Progenitor cell of endocrine pancreas (in vitro differentiated cells): ENCODE measurements around the gene MTO1. TPM values are rescaled to one million over a fixed set of nuclear protein-coding genes. Genes with fewer than 3 reads are reported as not detected.
"Not testable (repeated sequence)": the region's sequence is repeated elsewhere in the genome, so short reads cannot be mapped to it uniquely, and the experiment has no call there.

Source experiments
- DNase-seq: peaks from one replicate; pipeline ENCODE4 v3.0.0; 2021; ENCODE audit warnings: low spot score; ENCODE audit not compliant: unreplicated experiment
- H3K27ac Mint-ChIP-seq: 2 replicates; pipeline ENCODE4 v1.8.0; 2021; ENCODE audit warnings: mild to moderate bottlenecking, moderate library complexity, mixed read lengths
- H3K27me3 Mint-ChIP-seq: 2 replicates; pipeline ENCODE4 v1.8.0; 2021; ENCODE audit warnings: mixed read lengths
- H3K36me3 Mint-ChIP-seq: 2 replicates; pipeline ENCODE4 v1.8.0; 2022; ENCODE audit warnings: mixed read lengths; ENCODE audit not compliant: insufficient read depth
- H3K4me1 Mint-ChIP-seq: 2 replicates; pipeline ENCODE4 v1.8.0; 2021; ENCODE audit warnings: low read depth, mixed read lengths
- H3K4me3 Mint-ChIP-seq: 2 replicates; pipeline ENCODE4 v1.8.0; 2021; ENCODE audit warnings: low read depth, mild to moderate bottlenecking, moderate library complexity, mixed read lengths
- H3K9me3 Mint-ChIP-seq: 2 replicates; pipeline ENCODE4 v1.8.0; 2021; ENCODE audit warnings: low read depth, mixed read lengths
- total RNA-seq: library from RNA; stranded (reverse); gene quantifications from 2 replicates; pipeline ENCODE4 v1.2.1, GENCODE V29; 2021
- TF ChIP-seq, protein P1 (sequence below): fragments of 200-600 bp; sonication (generic); IDR thresholded peaks from one replicate; pipeline ENCODE4 v1.5.0; 2021; ENCODE audit warnings: antibody characterized with exemption, mild to moderate bottlenecking; ENCODE audit not compliant: unreplicated experiment

Gene MTO1
- total RNA-seq, 1 donor from 2014 or later: 27.5 TPM

GRCh38 chr6:73511796-73512195 lies 50.3 kb downstream of the MTO1 start:
- Mint-ChIP-seq H3K27me3 (no peaks in the 10 kb centered on the region), H3K27ac (peak overlapping the region; percentile 39), H3K9me3 (no peaks in the 10 kb centered on the region), H3K4me1 (peaks cover 10% of the 10 kb centered on the region), H3K4me3 (no peak overlapping the region), H3K36me3 (peaks cover 19% of the 10 kb centered on the region)
- TF ChIP-seq, protein P1, sequence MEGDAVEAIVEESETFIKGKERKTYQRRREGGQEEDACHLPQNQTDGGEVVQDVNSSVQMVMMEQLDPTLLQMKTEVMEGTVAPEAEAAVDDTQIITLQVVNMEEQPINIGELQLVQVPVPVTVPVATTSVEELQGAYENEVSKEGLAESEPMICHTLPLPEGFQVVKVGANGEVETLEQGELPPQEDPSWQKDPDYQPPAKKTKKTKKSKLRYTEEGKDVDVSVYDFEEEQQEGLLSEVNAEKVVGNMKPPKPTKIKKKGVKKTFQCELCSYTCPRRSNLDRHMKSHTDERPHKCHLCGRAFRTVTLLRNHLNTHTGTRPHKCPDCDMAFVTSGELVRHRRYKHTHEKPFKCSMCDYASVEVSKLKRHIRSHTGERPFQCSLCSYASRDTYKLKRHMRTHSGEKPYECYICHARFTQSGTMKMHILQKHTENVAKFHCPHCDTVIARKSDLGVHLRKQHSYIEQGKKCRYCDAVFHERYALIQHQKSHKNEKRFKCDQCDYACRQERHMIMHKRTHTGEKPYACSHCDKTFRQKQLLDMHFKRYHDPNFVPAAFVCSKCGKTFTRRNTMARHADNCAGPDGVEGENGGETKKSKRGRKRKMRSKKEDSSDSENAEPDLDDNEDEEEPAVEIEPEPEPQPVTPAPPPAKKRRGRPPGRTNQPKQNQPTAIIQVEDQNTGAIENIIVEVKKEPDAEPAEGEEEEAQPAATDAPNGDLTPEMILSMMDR: no peak
- no peak for DNase-seq

GRCh38 chr6:73513496-73513854 lies 51.9 kb downstream of the MTO1 start:
- peaks cover 22% of the 10 kb centered on the region for H3K4me1 Mint-ChIP-seq
- DNase-seq: no peak
- no peaks in the 10 kb centered on the region for H3K27me3 Mint-ChIP-seq
- peak overlapping the region; percentile 24 for H3K27ac Mint-ChIP-seq
- peaks cover 29% of the 10 kb centered on the region for H3K36me3 Mint-ChIP-seq
- TF ChIP-seq, protein P1: no peak
- no peak overlapping the region for H3K4me3 Mint-ChIP-seq
- no peaks in the 10 kb centered on the region for H3K9me3 Mint-ChIP-seq

GRCh38 chr6:73514746-73515110 lies 53.2 kb downstream of the MTO1 start:
- peak overlapping the region; percentile 80 for H3K27ac Mint-ChIP-seq
- H3K27me3 Mint-ChIP-seq: no peaks in the 10 kb centered on the region
- peaks cover 33% of the 10 kb centered on the region for H3K4me1 Mint-ChIP-seq
- DNase-seq: no peak
- TF ChIP-seq, protein P1: no peak
- no peak overlapping the region for H3K4me3 Mint-ChIP-seq
- peaks cover 40% of the 10 kb centered on the region for H3K36me3 Mint-ChIP-seq
- no peaks in the 10 kb centered on the region for H3K9me3 Mint-ChIP-seq

DNA sequence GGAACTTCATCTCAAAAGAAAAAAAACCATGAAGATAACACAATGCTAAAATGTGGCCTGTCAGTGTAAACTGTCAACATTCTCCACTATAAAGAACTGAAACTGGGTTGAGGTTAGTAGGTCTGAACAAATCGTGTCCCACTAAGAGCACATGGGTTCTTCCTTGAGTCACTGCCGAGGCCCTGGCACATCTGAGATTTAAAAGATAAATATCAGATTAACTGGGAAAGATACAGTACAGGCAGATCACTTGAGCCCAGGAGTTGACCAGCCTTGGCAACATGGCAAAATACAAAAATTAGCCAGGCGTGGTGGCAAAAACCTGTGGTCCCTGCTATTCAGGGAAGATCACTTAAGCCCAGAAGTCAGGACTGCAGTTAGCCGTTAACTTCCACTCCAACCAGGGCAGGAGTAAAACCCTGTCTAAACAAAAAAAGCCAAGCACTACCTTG lies 53.7 kb downstream of the MTO1 start:
- no peak overlapping the region for H3K4me3 Mint-ChIP-seq

DNA sequence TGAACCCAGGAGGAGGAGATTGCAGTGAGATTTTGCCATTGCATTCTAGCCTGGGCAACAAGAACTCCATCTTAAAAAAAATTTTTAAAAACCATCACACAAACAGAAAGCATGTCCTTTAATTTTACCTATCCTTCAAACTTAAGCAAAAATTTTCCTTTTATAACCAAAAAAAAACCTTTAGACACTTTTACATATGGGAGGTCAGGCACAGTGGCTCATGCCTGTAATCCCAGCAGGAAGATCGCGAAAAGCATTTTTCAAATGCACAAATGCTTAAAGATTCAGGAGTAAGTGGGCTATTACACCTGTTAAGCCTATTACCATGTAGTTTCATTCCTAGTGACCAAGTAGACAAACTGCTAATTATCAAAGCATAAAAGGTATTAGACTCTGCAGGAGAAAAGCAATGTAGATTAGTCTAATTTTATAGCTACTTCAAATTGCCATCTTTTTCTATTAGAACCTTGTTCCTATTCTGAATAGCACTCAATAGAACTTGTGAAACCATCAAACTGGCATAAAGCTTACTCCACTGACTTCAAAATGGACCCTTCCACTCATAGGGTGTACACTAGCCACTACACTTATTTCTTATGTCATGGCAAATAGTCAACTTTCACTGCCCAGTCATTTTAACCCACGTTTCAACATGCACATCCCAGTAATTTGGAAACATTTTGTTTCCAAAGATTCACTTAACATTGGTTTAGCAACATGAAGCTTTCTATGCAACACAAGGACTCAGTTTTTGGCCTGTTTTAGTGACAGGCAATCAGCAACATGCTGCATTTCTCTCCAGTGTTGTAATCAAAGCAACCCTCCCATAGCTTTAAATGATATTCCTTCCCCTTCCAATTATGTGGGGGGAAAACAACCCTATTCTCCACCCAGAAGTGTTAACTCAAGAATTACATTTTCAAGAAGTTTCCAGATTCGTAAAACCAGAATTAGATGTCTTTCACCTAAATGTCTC lies 55.3 kb downstream of the MTO1 start:
- no peaks in the 10 kb centered on the region for H3K9me3 Mint-ChIP-seq
- peaks cover 34% of the 10 kb centered on the region for H3K4me1 Mint-ChIP-seq
- H3K27ac Mint-ChIP-seq: peak overlapping the region; percentile 80
- no peak for DNase-seq
- TF ChIP-seq, protein P1: no peak
- no peaks in the 10 kb centered on the region for H3K27me3 Mint-ChIP-seq
- peak overlapping the region; percentile 55 for H3K4me3 Mint-ChIP-seq
- peaks cover 50% of the 10 kb centered on the region for H3K36me3 Mint-ChIP-seq

More for the DNA sequence above, 53.7 kb downstream of the MTO1 start:
- Mint-ChIP-seq H3K4me1 (peaks cover 34% of the 10 kb centered on the region), H3K27me3 (no peaks in the 10 kb centered on the region), H3K36me3 (peaks cover 45% of the 10 kb centered on the region), H3K27ac (peak overlapping the region; percentile 80), H3K9me3 (no peaks in the 10 kb centered on the region)
- DNase-seq: no peak
- TF ChIP-seq, protein P1: no peak

DNA sequence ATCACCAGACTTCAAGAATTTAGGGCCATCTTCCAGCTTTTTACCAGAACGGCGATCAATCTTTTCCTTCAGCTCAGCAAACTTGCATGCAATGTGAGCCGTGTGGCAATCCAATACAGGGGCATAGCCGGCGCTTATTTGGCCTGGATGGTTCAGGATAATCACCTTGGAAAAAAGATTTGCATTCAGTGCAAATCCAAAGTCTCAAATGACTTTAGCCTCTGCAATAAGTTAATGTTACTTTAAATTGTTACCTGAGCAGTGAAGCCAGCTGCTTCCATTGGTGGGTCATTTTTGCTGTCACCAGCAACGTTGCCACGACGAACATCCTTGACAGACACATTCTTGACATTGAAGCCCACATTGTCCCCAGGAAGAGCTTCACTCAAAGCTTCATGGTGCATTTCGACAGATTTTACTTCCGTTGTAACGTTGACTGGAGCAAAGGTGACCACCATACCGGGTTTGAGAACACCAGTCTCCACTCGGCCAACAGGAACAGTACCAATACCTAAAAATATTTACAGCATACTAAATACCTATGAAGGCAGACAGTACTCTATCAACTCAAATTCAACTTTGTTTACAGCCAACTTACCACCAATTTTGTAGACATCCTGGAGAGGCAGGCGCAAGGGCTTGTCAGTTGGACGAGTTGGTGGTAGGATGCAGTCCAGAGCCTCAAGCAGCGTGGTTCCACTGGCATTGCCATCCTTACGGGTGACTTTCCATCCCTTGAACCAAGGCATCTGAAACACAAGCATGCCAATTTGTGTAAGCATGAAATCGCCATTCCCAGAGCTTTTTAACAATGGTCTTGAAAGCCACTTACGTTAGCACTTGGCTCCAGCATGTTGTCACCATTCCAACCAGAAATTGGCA lies 56.8 kb downstream of the MTO1 start:
- Mint-ChIP-seq H3K36me3 (peaks cover 49% of the 10 kb centered on the region), H3K4me1 (peaks cover 34% of the 10 kb centered on the region), H3K27ac (peak overlapping the region; percentile 100), H3K4me3 (peak overlapping the region; percentile 99)
- not testable (repeated sequence) for DNase-seq, H3K9me3 Mint-ChIP-seq, H3K27me3 Mint-ChIP-seq

DNA sequence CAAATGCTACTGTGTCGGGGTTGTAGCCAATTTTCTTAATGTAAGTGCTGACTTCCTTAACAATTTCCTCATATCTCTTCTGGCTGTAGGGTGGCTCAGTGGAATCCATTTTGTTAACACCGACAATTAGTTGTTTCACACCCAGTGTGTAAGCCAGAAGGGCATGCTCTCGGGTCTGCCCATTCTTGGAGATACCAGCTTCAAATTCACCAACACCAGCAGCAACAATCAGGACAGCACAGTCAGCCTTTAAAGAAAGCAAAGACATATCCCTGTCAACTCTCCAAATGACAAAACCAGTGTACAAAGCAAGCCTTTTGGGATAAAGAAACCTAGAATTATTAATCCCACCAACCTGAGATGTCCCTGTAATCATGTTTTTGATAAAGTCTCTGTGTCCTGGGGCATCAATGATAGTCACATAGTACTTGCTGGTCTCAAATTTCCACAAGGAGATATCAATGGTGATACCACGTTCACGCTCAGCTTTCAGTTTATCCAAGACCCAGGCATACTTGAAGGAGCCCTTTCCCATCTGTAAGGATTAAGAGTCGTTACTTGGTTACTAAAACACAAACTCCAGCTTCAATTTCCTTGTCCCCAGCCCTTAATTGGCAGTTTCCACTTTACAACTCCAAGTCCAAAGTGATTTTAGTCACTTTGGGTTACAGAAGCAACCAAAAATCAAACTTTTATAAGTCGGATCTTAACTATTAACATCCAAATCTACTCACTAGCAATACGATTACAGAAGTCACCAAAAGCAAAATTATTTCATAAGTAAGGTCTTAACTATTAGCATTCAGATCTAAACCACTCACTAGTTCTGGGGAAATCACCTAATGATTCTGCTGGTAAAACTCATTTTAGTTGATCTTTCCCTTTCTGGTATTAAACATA lies 57.7 kb downstream of the MTO1 start:
- peak overlapping the region; percentile 100 for H3K27ac Mint-ChIP-seq
- H3K9me3 Mint-ChIP-seq, DNase-seq, H3K27me3 Mint-ChIP-seq: not testable (repeated sequence)
- H3K36me3 Mint-ChIP-seq: peaks cover 49% of the 10 kb centered on the region
- peaks cover 34% of the 10 kb centered on the region for H3K4me1 Mint-ChIP-seq
- H3K4me3 Mint-ChIP-seq: peak overlapping the region; percentile 99
